Mucosa of descending colon (tissue), 3 donors: ENCODE data around the gene SPTLC2. TPM values are rescaled to one million over a fixed set of nuclear protein-coding genes. Genes with fewer than 3 reads are reported as not detected.
A peak's percentile ranks its signal among the peaks of the same experiment; 100 is the strongest.

Source experiments
- ATAC-seq: fragments of 200-7000 bp; cut with Tn5 transposase; one replicate; pipeline ENCODE4 v1.9.1; 2020; ENCODE audit warnings: mild to moderate bottlenecking, moderate library complexity
- DNase-seq, 3 donors: peaks; one replicate each; pipeline ENCODE4 v3.0.0-alpha.2; 2020
- H3K36me3 ChIP-seq: fragments of 200-600 bp; one replicate; pipeline ENCODE4 v1.8.0; 2021; ENCODE audit warnings: low read depth, mild to moderate bottlenecking
- H3K4me1 ChIP-seq: fragments of 200-600 bp; one replicate; pipeline ENCODE4 v1.8.0; 2021; ENCODE audit warnings: low read depth, mild to moderate bottlenecking
- H3K4me3 ChIP-seq: fragments of 200-600 bp; one replicate; pipeline ENCODE4 v1.8.0; 2021; ENCODE audit warnings: mild to moderate bottlenecking
- H3K9me3 ChIP-seq: fragments of 200-600 bp; one replicate; pipeline ENCODE4 v1.8.0; 2021; ENCODE audit warnings: mild to moderate bottlenecking
- CTCF ChIP-seq: fragments of 200-600 bp; IDR thresholded peaks from one replicate; pipeline ENCODE4 v1.8.0; 2022; ENCODE audit warnings: antibody characterized with exemption, mild to moderate bottlenecking
- intact Hi-C, 2 donors: fragments of 100-400 bp; cut with DNase I in 1 of 2; cut with micrococcal nuclease in 1 of 2; formaldehyde crosslinking; loops; one replicate each; pipeline versions ENCODE4 v1.11.0 to v1.11.1; 2022; cut with DNase I, micrococcal nuclease
- total RNA-seq, 3 donors: library from RNA; stranded (reverse); fragmentation: NEBNext Ultra II Directional in 2 of 3; extraction: Animal tissue kit (Norgen Biotek cat#: 25700) in 2 of 3; gene quantifications; one replicate each; pipeline versions ENCODE4 v1.2.1 to v1.2.4, GENCODE V29; 2021 to 2023
- donor health status: DM: no; HTN: no; CAD: no; lungs with moderate emphysema.
- donor health status: DM: no; HTN: no; CAD: no.
- donor health status: DM: no; HTN: yes; CAD: no.

The SPTLC2 gene
- total RNA-seq, 3 donors from 2014 or later, result 43.2 to 67.1 (median 58.6) TPM

GRCh38 chr14:77457522-77458248 lies 158.8 kb downstream of the SPTLC2 start, which contains the start of the genes AHSA1 and VIPAS39:
Gene AHSA1, plus strand, starts transcription at chr14:77458093. Its CDS starts 97 bp downstream, at chr14:77458190.
Gene VIPAS39, minus strand, starts transcription at chr14:77457601. Its CDS starts 3,499 bp downstream, at chr14:77454102.
- H3K9me3 ChIP-seq, result no peaks in the 10 kb centered on the region
- peaks cover 16% of the 10 kb centered on the region for H3K4me1 ChIP-seq
- peaks cover 6% of the 10 kb centered on the region for H3K36me3 ChIP-seq
- DNase-seq (peak; percentile 90 to 97 (median 95)), ATAC-seq (peak; percentile 96)
- no peak for TF ChIP-seq CTCF
- intact Hi-C loops, result no loop called here
- peak within 1 kb of the TSS; percentile 94 for H3K4me3 ChIP-seq

DNA sequence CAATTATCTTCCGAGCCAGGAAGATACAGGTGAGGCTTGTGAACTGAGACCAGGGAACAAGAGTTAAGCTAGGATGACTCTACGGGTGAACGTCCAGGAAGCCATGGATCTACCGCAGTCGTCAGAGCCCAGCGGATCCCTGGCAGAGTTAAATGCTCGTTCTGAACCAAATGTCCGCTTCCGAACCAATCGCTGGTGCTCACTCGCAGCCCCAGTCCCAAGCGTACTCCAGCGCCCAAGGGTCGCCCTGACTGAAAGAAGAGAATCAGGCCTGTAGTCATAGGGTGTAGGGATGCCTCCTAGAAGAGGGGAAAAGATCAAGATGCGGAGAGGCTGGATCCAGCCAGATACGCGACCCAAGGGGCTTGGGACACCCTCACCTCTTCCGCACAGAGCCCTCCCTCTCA lies 159.3 kb downstream of the SPTLC2 start:
- no peak for DNase-seq
- intact Hi-C loops, result no loop called here
- peak; percentile 11 for ATAC-seq

More for the DNA sequence above, 159.3 kb downstream of the SPTLC2 start:
- Histone ChIP-seq H3K4me1 (peaks cover 16% of the 10 kb centered on the region), H3K9me3 (no peaks in the 10 kb centered on the region), H3K36me3 (no peaks in the 10 kb centered on the region), H3K4me3 (peak overlapping the region; percentile 94)
- no peak for TF ChIP-seq CTCF

Other genes with a start within 250 kb of the SPTLC2 start
- gene TMED8, start 239.5 kb downstream of the SPTLC2 start, total RNA-seq, result 10 to 100 TPM in 1 of 3 donors, 1 to 10 TPM in 2; 6.5 to 15.6 (median 7.7) TPM
- gene SAMD15, start 239.3 kb downstream of the SPTLC2 start, total RNA-seq, result under 1 TPM; 0.29 to 0.66 (median 0.43) TPM
- 1 to 10 TPM in 1 of 3 donors, under 1 TPM in 2; 0.82 to 1.1 (median 0.82) TPM for gene NOXRED1, start 193.1 kb downstream of the SPTLC2 start, total RNA-seq
- 10 to 100 TPM; 17.8 to 23.1 (median 18.0) TPM for gene VIPAS39, start 159.0 kb downstream of the SPTLC2 start, total RNA-seq
- 100 to 1,000 TPM; 102 to 160 (median 116) TPM for gene AHSA1, start 158.5 kb downstream of the SPTLC2 start, total RNA-seq
- under 1 TPM in 2 of 3 donors, not detected in 1; 0.10 to 0.98 TPM for gene ISM2, start 117.8 kb downstream of the SPTLC2 start, total RNA-seq
- gene ALKBH1, start 91.4 kb upstream of the SPTLC2 start, total RNA-seq, result 10 to 100 TPM in 2 of 3 donors, 1 to 10 TPM in 1; 8.8 to 12.9 (median 11.3) TPM
- gene SLIRP, start 91.5 kb upstream of the SPTLC2 start, total RNA-seq, result 100 to 1,000 TPM in 2 of 3 donors, 10 to 100 TPM in 1; 83.8 to 133 (median 101) TPM
- gene SNW1, start 144.5 kb upstream of the SPTLC2 start, total RNA-seq, result 10 to 100 TPM; 58.5 to 63.3 (median 62.7) TPM
- 10 to 100 TPM in 2 of 3 donors, 1 to 10 TPM in 1; 9.1 to 15.4 (median 13.6) TPM for gene ADCK1, start 183.5 kb upstream of the SPTLC2 start, total RNA-seq